IPS-18c (cell line): ENCODE results near the gene KCNMB4.
"Not testable (repeated sequence)": the region's sequence is repeated elsewhere in the genome, so short reads cannot be mapped to it uniquely, and the experiment has no call there.

ENCODE experiments used
- H3K4me3 ChIP-seq: 2 replicates; pipeline ENCODE4 v1.7.0; 2013; ENCODE audit warnings: low read depth, mild to moderate bottlenecking, low read length, moderate library complexity; ENCODE audit not compliant: insufficient read depth
- H3K9me3 ChIP-seq: one replicate; pipeline ENCODE4 v1.6.1; 2013; ENCODE audit warnings: mild to moderate bottlenecking, low read length, moderate library complexity; ENCODE audit not compliant: control insufficient read depth, insufficient read depth

The KCNMB4 gene

DNA sequence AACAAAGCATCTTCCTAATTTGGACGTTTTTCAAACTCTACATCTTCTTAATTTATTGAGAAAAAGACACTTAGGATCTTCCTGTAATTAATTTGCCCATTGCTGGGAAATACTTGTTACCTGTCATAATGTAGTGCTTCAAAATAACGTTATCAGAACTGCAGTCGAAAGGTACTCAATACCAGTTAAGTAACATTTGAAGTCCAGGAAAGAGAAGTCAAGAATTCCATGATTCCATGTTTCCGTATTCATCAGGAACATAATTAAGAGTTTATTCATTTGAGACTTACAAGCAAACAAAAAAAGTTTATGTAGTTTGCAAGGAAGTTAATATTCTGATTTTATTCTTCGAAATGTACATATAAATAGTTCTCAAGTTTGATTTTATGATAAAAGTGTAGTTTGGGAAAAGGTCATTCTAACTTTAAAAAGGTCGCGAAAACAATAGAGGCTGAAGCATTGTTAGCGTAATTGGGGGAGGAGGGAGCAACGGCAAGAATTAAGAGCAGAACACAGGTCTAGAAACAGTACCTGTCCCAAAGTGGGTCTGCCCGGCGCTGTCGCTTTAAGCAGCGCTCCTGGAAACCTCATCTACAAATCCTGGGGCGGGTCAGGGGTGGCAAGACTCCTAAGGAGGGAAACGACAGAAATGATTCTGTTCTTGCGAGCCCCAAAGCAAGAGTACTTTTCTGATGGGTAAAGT lies 1.2 kb upstream of the KCNMB4 start:
- no peaks in the 10 kb centered on the region for H3K9me3 ChIP-seq
- peak overlapping the region; percentile 87 for H3K4me3 ChIP-seq

DNA sequence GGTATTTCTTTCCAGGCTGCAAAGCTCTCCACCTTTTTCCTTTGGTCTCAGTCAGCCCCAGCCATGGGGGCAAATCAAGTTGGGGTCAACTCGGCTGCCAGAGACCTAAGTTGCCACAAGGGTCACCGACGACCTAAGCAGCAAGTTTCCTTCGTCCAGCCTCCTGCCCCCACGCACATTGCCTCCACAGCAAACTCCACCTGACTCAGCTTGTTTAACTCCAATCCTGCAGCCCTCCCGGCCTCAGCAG lies 767 bp upstream of the KCNMB4 start:
- no peaks in the 10 kb centered on the region for H3K9me3 ChIP-seq
- H3K4me3 ChIP-seq: peak overlapping the region; percentile 87

GRCh38 chr12:70366581-70367257 lies 629 bp downstream of the KCNMB4 start:
- H3K4me3 ChIP-seq: peak overlapping the region; percentile 87
- H3K9me3 ChIP-seq: no peaks in the 10 kb centered on the region

DNA sequence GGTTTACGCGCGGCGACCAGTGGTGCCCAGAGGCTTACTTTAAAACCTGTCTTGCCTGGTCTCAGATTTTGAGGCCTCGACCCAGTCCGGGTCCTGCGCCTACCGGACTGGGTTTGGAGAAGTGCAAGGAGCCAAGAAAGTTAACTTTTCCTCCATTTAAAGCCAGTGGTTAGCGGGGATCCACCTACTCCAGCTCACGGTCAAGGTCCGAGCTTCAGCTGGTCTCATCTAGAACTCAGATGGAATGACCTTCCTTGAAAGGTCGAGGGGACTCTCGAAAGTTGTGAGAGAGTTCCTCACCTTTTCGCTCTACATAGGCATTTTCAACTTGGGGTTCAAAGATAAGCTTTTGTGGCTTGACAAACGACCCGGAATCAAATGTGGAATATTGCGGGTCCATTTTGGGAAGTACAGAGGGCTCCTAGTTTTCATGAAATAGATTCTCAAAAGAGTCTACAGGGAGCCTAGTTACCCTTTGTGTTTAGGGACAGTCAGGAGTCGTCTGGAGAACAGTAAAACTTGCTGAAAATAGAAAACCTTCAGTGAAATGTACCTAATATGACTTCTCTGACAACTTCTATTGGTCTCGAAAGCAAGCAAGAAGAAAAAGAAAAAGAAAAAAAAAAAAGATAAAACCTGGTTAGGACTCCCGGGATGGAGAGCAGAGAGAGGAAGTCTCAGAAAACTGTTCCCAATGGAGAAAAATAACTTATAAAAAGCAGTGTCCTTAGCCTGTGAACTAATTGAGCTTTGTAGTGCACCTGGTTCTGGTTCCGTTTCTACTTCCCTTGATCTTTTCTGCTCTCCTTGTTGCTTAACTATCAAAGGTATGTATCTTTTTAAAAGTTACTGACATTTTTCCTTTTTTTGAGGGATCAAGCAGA lies 1.4 kb downstream of the KCNMB4 start:
- Histone ChIP-seq H3K9me3 (no peaks in the 10 kb centered on the region), H3K4me3 (peak overlapping the region; percentile 87)

DNA sequence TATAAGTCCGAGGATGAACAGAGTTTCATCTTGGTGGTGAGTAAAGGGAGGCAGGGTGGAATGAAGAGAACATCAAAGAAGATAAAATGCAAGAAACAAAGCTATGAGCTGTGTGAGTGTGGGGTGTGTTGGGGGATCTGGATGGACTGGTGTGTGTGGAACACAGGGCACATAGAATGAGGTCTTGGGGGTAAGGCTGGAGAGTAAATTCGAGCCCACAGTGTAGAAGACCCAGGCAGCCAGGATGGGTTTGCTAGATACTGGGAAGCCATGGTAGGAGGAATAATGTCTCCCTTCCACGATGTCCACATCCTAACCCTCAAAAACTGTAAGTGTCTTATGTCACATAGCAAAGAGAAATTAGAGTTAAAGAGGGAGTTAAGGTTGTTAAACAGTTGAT lies 6.8 kb downstream of the KCNMB4 start:
- Histone ChIP-seq H3K4me3 (no peak overlapping the region), H3K9me3 (no peaks in the 10 kb centered on the region)

- H3K4me3 ChIP-seq: no peak overlapping the region
- H3K9me3 ChIP-seq: no peaks in the 10 kb centered on the region
These were observed 13.8 kb downstream of the KCNMB4 start for GRCh38 chr12:70379846-70380245.

- Histone ChIP-seq H3K4me3 (no peak overlapping the region), H3K9me3 (no peaks in the 10 kb centered on the region)
These were observed 17.4 kb downstream of the KCNMB4 start for GRCh38 chr12:70383484-70383883.

DNA sequence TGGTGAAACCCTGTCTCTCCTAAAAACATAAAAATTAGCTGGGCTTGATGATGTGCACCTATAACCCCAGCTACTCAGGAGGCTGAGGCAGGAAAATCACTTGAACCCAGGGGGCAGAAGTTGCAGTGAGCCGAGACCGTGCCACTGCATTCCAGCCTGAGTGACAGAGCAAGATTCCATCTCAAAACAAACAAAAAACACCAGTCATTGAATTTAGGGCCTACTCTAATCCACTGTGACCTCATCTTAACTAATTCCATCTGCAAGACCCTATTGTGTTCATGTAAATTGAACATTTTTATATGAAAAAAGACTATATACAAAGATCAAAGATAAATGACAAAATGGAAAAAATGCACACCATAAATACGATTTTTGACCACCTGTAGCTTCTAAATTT lies 17.8 kb downstream of the KCNMB4 start:
- Histone ChIP-seq H3K9me3 (no peaks in the 10 kb centered on the region), H3K4me3 (no peak overlapping the region)

GRCh38 chr12:70386771-70387170 lies 20.7 kb downstream of the KCNMB4 start:
- H3K4me3 ChIP-seq: no peak overlapping the region

DNA sequence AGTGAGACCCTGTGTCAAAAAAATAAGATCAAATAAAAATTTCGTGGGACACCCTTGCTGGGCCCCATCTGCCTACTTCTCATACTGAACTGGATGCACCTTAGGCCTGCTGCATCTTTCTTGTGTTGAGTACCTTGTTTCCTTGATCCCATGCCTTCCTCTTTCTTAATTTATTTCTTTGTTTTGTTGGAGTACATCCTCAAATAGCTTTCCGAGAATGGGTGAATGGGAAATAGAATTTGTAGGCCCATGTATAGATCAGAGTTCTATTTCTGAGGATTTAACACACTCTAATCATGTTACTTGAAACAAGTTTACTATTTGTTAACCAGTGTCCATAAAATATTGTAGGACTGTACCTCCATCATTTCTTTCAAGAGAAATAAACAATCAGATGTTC lies 23.6 kb downstream of the KCNMB4 start:
- no peaks in the 10 kb centered on the region for H3K9me3 ChIP-seq
- no peak overlapping the region for H3K4me3 ChIP-seq

More at GRCh38 chr12:70386771-70387170, 20.7 kb downstream of the KCNMB4 start:
- no peaks in the 10 kb centered on the region for H3K9me3 ChIP-seq

DNA sequence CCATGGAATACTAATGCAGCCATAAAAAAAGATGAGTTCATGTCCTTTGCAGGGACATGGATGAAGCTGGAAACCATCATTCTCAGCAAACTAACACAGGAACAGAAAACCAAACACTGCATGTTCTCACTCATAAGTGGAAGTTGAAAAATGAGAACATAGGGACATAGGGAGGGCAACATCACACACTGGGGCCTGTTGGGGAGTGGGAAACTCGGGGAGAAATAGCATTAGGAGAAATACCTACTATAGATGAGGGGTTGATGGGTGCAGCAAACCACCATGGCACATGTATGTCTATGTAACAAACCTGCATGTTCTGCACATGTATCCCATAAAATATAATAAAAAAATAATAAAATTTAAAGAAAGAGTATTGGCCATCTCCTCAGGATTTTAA lies 26.5 kb downstream of the KCNMB4 start:
- H3K4me3 ChIP-seq, H3K9me3 ChIP-seq: not testable (repeated sequence)

DNA sequence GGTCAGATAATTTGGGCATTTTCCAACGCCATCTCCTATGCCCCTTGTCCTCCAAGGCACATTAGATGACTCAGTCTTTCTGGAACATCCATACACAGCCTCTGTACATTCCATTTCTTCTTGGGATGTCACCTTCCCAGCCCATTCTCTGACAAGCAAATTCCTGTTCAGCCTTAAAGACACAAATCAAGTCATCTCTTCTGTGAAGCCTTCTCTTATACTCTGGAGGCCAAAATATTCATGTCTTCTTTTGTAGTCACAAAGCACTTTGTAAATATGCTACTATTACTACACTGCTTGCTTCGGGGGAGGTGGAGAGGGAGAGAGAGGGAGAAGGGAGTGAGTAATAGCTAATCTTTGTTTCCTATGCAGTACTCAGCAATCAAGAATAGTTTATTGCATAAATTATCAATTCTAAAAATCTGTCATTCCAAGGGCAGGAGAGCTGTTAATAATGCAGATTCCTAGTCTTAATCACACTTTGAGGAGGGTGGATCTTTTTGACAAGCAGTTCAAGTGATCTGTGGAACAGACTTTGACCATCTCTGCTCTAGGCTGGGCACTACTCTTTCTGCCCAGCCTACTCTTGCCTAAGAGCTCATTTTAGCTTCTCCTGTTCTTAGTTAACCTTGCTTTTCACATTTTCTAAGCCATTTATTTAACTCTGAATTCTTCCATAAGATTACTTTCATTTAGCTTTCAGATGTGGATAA lies 27.9 kb downstream of the KCNMB4 start:
- no peaks in the 10 kb centered on the region for H3K9me3 ChIP-seq

GRCh38 chr12:70398002-70398401 lies 31.9 kb downstream of the KCNMB4 start:
- H3K4me3 ChIP-seq: no peak overlapping the region
- H3K9me3 ChIP-seq: no peaks in the 10 kb centered on the region

More for the DNA sequence above, 27.9 kb downstream of the KCNMB4 start:
- H3K4me3 ChIP-seq: no peak overlapping the region

DNA sequence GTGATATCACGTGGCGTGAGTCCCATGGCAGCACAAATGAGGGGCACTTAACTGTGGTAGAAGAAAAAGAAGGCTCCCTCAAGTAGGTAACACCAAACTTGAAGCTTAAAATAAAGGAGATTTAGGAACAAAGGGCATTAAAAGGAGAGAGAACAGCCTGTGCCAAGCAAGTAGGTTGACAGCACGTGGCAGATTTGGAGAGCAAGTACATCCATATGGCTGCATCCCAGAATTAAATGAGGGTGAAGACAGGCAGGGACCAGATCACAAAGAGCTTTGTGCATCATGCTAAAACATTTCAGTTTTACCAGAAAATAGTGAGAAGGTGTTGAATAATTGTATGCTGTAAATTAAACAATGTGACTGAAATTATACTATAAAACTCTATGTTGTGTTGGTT lies 32.8 kb downstream of the KCNMB4 start:
- no peak overlapping the region for H3K4me3 ChIP-seq
- no peaks in the 10 kb centered on the region for H3K9me3 ChIP-seq

GRCh38 chr12:70399311-70399710 lies 33.2 kb downstream of the KCNMB4 start:
- no peaks in the 10 kb centered on the region for H3K9me3 ChIP-seq

DNA sequence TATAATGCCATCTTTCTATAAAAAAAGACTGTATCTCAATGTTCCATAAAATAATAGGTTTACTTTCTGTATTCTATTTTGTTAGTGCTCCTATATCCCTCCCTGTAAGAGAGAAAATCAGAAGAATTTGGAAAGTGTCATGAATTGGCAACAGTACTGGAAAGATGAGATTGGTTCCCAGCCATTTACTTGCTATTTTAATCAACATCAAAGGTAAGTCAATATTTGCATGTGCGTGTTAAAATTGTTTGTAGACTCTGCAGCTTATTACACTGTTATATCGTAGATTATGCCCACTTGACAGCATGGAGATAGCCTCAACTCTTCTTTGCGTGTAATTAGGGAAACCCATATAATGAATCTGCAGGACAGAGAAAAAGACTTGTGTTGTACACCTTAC lies 34.0 kb downstream of the KCNMB4 start:
- H3K4me3 ChIP-seq: no peak overlapping the region
- H3K9me3 ChIP-seq: no peaks in the 10 kb centered on the region

More at GRCh38 chr12:70399311-70399710, 33.2 kb downstream of the KCNMB4 start:
- H3K4me3 ChIP-seq: no peak overlapping the region

DNA sequence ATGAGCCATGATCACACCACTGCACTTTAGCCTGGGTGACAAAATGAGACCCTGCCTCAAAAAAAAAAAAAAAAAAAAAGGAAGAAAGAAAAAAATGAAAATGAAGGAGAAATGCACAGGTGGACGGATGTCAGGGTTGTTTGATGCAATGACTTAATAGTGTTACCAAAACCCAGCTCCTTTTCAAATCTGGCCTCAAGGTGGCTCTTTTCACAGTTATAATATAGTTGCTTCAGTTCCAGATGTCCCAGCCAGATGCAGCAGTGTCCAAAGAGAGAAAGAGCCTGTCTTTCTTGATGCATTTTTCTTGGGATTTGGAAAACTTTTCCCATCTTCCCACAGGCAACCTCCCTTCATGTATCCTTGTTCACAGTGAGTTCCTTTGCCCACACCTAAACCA lies 36.5 kb downstream of the KCNMB4 start:
- no peak overlapping the region for H3K4me3 ChIP-seq
- no peaks in the 10 kb centered on the region for H3K9me3 ChIP-seq
